ENCODE measurements around the gene MYT1. TPM values are rescaled to one million over a fixed set of nuclear protein-coding genes. Genes with fewer than 3 reads are reported as not detected.

The MYT1 gene
- total RNA-seq, 1 donor from 2014 or later, result 0.12 TPM

DNA sequence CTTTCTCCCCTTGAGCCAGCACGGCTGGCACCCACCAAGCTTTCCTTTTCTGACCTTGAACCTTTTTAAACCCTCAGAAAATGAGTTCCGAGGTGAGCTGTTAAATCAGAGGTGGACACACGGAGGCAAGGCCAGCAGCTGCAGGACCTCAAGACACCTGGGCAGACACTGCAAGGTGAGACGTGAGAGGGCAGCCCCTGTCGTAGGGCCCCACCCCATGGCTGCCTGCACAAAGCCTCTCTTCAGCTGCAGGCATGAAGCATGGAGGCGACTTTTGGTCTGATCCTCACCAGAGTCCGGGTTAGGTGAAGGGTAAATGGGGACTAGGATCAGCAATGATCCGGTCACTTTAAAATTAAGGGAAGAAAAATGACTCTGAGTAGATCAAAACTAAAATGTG is 25.7 kb downstream of the MYT1 start:
- no peaks in the 10 kb centered on the region for H3K27me3 ChIP-seq
- no peak for DNase-seq
- H3K4me3 ChIP-seq, result no peak overlapping the region
- TF ChIP-seq, protein P1, sequence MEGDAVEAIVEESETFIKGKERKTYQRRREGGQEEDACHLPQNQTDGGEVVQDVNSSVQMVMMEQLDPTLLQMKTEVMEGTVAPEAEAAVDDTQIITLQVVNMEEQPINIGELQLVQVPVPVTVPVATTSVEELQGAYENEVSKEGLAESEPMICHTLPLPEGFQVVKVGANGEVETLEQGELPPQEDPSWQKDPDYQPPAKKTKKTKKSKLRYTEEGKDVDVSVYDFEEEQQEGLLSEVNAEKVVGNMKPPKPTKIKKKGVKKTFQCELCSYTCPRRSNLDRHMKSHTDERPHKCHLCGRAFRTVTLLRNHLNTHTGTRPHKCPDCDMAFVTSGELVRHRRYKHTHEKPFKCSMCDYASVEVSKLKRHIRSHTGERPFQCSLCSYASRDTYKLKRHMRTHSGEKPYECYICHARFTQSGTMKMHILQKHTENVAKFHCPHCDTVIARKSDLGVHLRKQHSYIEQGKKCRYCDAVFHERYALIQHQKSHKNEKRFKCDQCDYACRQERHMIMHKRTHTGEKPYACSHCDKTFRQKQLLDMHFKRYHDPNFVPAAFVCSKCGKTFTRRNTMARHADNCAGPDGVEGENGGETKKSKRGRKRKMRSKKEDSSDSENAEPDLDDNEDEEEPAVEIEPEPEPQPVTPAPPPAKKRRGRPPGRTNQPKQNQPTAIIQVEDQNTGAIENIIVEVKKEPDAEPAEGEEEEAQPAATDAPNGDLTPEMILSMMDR (IDR thresholded peaks at IDR 0.05), result no peak
- H3K27ac ChIP-seq, result no peak overlapping the region
- ATAC-seq, result no peak
- no peaks in the 10 kb centered on the region for H3K4me1 ChIP-seq
- intact Hi-C loops (cut with DNase I), result no loop called here
- no peaks in the 10 kb centered on the region for H3K36me3 ChIP-seq
- no peaks in the 10 kb centered on the region for H3K9me3 ChIP-seq

DNA sequence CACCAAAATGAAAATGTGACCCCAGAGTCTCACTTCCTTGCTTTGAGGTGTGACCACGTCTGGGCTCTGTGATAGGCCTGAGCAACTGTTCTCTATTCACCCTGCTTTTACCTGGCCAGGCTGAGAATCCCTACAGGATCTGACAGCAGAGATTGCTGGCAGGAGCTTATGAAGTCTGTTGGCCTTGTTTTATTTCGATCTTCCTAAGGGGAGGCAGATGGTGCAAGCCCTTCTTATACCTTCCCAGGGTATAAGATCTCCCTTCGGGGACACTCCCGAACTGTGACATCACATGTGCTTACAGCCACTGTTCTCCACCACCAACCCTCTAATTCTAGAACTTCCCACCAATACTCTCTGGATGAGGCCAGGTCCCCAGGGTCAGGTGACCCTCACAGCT is 26.8 kb downstream of the MYT1 start:
- H3K4me3 ChIP-seq, result no peak overlapping the region
- intact Hi-C loops (cut with DNase I), result no loop called here
- DNase-seq (no peak), ATAC-seq (no peak)
- no peaks in the 10 kb centered on the region for H3K9me3 ChIP-seq
- TF ChIP-seq, protein P1 (IDR thresholded peaks at IDR 0.05), result no peak
- H3K4me1 ChIP-seq, result no peaks in the 10 kb centered on the region
- H3K27ac ChIP-seq, result no peak overlapping the region
- no peaks in the 10 kb centered on the region for H3K27me3 ChIP-seq
- H3K36me3 ChIP-seq, result no peaks in the 10 kb centered on the region

DNA sequence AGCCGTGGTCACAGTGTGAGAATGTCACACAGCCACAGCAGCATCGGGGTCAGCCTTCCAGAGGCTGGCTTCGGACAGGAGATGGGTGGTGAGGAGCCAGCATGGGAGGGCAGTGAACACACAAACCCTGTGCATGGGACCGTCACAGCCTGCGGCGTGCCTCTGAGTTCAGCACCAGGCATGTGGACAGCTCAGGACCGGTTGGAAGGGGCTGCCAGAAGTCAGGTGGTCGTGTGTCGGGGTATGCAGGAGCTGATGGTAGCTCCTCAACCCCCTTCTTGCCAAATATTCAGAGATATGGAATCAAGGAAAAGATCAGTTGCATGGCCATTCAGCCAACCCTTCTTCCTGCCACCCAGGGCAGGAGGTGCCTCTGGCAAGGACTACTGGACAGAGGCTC is 28.2 kb downstream of the MYT1 start:
- no peak overlapping the region for H3K27ac ChIP-seq
- ATAC-seq (no peak), DNase-seq (no peak)
- H3K4me3 ChIP-seq, result no peak overlapping the region
- no peaks in the 10 kb centered on the region for H3K9me3 ChIP-seq
- TF ChIP-seq, protein P1 (IDR thresholded peaks at IDR 0.05), result no peak
- peaks cover 4% of the 10 kb centered on the region for H3K27me3 ChIP-seq
- H3K36me3 ChIP-seq, result no peaks in the 10 kb centered on the region
- intact Hi-C loops (cut with DNase I), result no loop called here
- H3K4me1 ChIP-seq, result no peaks in the 10 kb centered on the region

DNA sequence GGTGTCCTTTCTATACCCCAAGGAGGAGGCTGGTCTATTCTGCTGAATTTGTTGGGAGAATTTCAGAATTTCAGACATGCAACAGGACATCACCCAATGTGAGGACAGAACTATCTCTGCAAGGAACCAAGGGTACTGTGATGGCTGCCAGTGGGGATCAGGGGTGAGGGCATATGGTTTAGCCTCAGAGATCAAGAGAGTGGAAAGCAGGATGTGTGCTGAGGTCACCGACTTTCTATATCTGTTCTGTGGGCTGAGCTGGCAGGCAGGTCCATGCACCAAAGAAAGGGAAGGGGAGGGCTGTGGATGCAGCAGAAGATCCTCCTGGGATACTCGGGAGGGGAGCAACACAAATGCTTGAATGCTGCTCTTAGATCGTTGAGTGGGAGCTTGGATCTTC is 28.8 kb downstream of the MYT1 start:
- H3K27me3 ChIP-seq, result peaks cover 4% of the 10 kb centered on the region
- no peak for DNase-seq
- no peaks in the 10 kb centered on the region for H3K36me3 ChIP-seq
- no peak overlapping the region for H3K27ac ChIP-seq
- intact Hi-C loops (cut with DNase I), result no loop called here
- no peak for ATAC-seq
- TF ChIP-seq, protein P1 (IDR thresholded peaks at IDR 0.05), result no peak
- H3K9me3 ChIP-seq, result no peaks in the 10 kb centered on the region
- H3K4me1 ChIP-seq, result no peaks in the 10 kb centered on the region
- H3K4me3 ChIP-seq, result no peak overlapping the region

DNA sequence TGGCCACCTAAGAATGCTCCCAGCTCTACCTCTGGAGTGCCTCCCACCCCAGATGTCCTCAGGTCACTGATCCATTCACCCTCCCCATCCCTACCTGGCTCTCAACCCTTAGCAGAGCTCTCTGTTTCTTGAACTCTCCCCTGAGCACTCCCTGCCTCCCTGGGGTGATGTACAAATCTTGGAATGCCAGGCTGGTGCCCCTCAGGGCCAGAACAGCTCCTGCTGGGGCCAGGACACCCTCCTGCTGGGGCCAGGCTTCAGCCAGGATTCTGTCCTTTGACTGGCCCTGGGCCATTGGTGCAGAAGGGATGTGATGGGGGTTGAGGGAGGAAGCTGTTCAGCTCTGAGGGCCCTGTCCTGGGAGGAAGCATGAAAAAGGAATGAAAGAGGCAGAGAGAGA is 30.0 kb downstream of the MYT1 start:
- ATAC-seq (no peak), DNase-seq (no peak)
- Histone ChIP-seq H3K27me3 (peaks cover 4% of the 10 kb centered on the region), H3K9me3 (no peaks in the 10 kb centered on the region), H3K36me3 (no peaks in the 10 kb centered on the region), H3K4me1 (no peaks in the 10 kb centered on the region), H3K27ac (no peak overlapping the region), H3K4me3 (no peak overlapping the region)
- intact Hi-C loops (cut with DNase I), result no loop called here
- TF ChIP-seq, protein P1 (IDR thresholded peaks at IDR 0.05), result no peak

DNA sequence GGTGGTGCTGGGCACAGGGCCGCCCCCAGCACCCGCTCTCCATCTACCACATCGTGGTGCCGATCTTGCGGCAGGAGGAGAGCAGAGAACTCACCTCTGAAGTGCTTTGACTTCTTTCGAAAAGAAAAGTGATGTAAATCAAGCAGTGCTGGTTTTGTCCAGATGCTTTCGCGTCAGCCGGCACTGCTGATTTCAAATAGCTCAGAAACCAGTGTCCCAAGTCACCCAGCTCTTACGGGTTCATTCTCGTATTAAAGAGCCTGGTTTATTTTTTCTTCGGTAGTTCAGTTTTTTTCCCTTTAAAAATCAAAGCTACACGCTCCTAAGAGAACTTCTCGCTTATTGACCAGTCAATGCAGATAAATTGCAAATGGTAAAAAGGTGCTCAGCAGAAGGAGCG is 32.1 kb downstream of the MYT1 start:
- H3K27me3 ChIP-seq, result peaks cover 4% of the 10 kb centered on the region
- DNase-seq (no peak), ATAC-seq (no peak)
- H3K4me1 ChIP-seq, result no peaks in the 10 kb centered on the region
- H3K4me3 ChIP-seq, result no peak overlapping the region
- TF ChIP-seq, protein P1 (IDR thresholded peaks at IDR 0.05), result no peak
- no peaks in the 10 kb centered on the region for H3K36me3 ChIP-seq
- intact Hi-C loops (cut with DNase I), result no loop called here
- H3K27ac ChIP-seq, result no peak overlapping the region
- no peaks in the 10 kb centered on the region for H3K9me3 ChIP-seq
